ENCODE measurements around the gene XRN2. TPM values are rescaled to one million over a fixed set of nuclear protein-coding genes. Genes with fewer than 3 reads are reported as not detected.

The XRN2 gene
- total RNA-seq, 2 experiments from 2014 or later = 48.5 to 48.9 TPM

DNA sequence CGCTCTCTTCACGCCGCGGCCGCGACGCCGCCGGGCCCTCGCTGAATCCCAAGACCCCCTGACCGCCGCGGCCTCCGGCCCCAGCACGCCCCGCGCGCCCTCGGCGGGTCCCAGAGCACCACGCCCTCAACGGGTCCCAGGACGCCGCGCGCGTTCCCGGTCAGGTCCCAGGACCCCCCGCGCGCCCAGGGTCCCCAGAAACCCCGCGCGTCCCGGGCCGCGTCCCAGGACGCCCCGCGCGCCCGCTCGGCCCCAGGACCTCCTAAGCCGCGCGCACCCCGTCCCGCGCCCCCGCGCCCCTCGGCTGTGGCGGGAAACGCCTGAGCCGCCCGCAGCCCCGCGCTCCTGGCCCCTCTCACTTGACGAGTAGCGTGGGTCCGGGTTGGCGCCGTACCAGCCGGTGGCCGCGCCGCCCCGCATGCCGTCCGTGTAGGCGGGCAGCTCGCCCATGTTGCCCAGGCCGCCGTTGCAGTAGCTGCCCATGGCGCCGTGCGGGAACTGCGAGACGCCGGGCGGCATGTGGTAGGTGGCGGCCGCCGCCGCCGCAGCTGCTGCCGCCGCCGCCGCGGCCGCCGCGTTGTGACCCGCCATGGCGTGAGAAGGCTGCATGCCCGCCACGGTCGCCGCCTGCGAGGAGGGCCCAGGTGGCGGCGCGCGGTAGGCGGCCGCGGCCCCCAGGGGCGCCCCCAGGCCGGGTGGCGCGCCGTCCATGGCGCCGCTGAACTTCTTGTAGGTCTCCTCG is 93.6 kb downstream of the XRN2 start:
- no peak overlapping the region for H3K27ac Mint-ChIP-seq
- Histone ChIP-seq H3K4me1 (ENCODE audit: insufficient read depth, low read length) (peaks cover 13% of the 10 kb centered on the region), H3K36me3 (ENCODE audit: insufficient read depth, low read length) (no peaks in the 10 kb centered on the region), H3K9me3 (ENCODE audit: control insufficient read depth in 1 of 2, insufficient read depth in 1 of 2, low read length in 2 of 2) (peaks cover 9 to 17% of the 10 kb centered on the region in 2 experiments), H3K27ac (ENCODE audit: low read depth in 1 of 2, low read length in 2 of 2) (no peak overlapping the region), H3K4me3 (ENCODE audit: low read length) (no peak overlapping the region), H3K27me3 (ENCODE audit: control insufficient read depth in 1 of 2, insufficient read depth in 2 of 2, low read length in 2 of 2) (peaks cover 34 to 90% of the 10 kb centered on the region in 2 experiments)
- no peak for TF ChIP-seq CTCF (IDR thresholded peaks at IDR 0.05)
- no peak overlapping the region for H3K4me3 Mint-ChIP-seq
- H3K9me3 Mint-ChIP-seq = peaks cover 4% of the 10 kb centered on the region
- ChIA-PET POLR2A (interaction anchor here (0.6 to 1.7 kb wide), 3 partner anchors 94 to 272 kb away, joined by 3 to 5 read pairs (median 3); partner anchors contain the start of gene XRN2), CTCF (no interaction called here)
- ATAC-seq (ENCODE audit: poor library complexity) (no peak), DNase-seq (peak in 2 of 14 experiments; percentile 46 to 54)
- intact Hi-C loops (cut with DNase I, micrococcal nuclease) = loop anchor here (5.0 to 10.0 kb wide), 4 partner anchors 111 to 292 kb away; partner anchors contain the start of gene LINC00237 (in 2 of the 2)
- peaks cover 82% of the 10 kb centered on the region for H3K27me3 Mint-ChIP-seq
- H3K36me3 Mint-ChIP-seq (ENCODE audit: low read depth) = peaks cover 8% of the 10 kb centered on the region
- peaks cover 25% of the 10 kb centered on the region for H3K4me1 Mint-ChIP-seq (ENCODE audit: low read depth)

GRCh38 chr20:21397341-21398108 is 94.4 kb downstream of the XRN2 start, which contains the start of gene NKX2-4:
TSS of gene NKX2-4 (minus strand) at chr20:21397526. CDS start at chr20:21397399, 127 bp downstream.
- H3K36me3 ChIP-seq (ENCODE audit: insufficient read depth, low read length) = no peaks in the 10 kb centered on the region
- no peak for TF ChIP-seq CTCF (IDR thresholded peaks at IDR 0.05)
- H3K4me3 ChIP-seq (ENCODE audit: low read length) = no peak within 1 kb of the TSS
- intact Hi-C loops (cut with DNase I, micrococcal nuclease) = loop anchor here (5.0 to 10.0 kb wide), 4 partner anchors 110 to 293 kb away; partner anchors contain the start of gene LINC00237 (in 2 of the 2)
- peaks cover 11% of the 10 kb centered on the region for H3K4me1 ChIP-seq (ENCODE audit: insufficient read depth, low read length)
- Mint-ChIP-seq H3K36me3 (ENCODE audit: low read depth) (peaks cover 5% of the 10 kb centered on the region), H3K27me3 (peaks cover 81% of the 10 kb centered on the region), H3K4me1 (ENCODE audit: low read depth) (peaks cover 19% of the 10 kb centered on the region), H3K9me3 (peaks cover 2% of the 10 kb centered on the region), H3K4me3 (peak within 1 kb of the TSS; percentile 60), H3K27ac (no peak within 1 kb of the TSS)
- peaks cover 30 to 89% of the 10 kb centered on the region in 2 experiments for H3K27me3 ChIP-seq (ENCODE audit: control insufficient read depth in 1 of 2, insufficient read depth in 2 of 2, low read length in 2 of 2)
- ChIA-PET CTCF (no interaction called here), POLR2A (no interaction called here)
- ATAC-seq (ENCODE audit: poor library complexity) (no peak), DNase-seq (no peak)
- H3K27ac ChIP-seq (ENCODE audit: low read depth in 1 of 2, low read length in 2 of 2) = no peak within 1 kb of the TSS
- H3K9me3 ChIP-seq (ENCODE audit: control insufficient read depth in 1 of 2, insufficient read depth in 1 of 2, low read length in 2 of 2) = peaks cover 6 to 17% of the 10 kb centered on the region in 2 experiments

DNA sequence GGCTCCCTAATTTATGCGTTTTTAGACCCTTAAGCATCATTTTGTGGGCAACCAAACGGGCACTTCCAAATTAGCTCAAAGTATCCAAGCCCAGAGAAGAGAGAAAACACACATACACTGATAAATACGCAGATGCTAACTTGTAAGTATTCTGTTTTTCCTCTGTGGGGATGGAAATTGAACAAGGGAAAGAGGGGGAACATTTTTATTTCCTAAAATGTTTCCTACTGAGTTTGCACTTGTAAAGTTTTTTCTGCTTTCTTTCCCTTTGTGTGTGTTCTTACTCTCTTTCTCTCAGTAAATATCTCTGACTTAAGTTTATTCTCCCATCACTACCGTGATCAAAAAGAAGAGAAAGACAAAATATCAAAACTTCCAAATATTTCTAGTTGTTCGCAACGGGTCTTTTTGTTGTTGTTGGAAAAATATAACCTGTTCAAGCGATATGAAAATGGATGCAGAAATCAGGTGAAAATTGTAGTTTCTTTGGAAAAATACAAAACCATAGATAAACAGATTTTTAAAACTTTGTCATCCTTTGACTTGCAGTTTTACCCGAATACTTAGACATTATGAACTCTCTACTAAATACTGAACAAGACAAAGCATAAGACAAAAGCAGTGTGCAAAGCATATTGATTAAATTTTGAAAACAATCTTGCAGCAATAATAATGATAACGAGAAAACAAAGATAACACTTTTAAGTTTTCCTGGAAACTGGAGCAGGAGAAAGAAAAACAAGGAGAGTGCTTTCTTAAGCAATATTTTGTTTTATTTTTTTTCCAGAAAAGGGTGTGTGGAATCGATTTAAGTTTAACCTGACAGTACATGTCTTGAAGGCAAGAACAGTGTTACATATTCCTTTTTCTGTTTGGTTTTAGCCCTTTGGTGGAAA is 95.2 kb downstream of the XRN2 start:
- no peak for TF ChIP-seq CTCF (IDR thresholded peaks at IDR 0.05)

More for the DNA sequence above, 95.2 kb downstream of the XRN2 start:
- peaks cover 6 to 17% of the 10 kb centered on the region in 2 experiments for H3K9me3 ChIP-seq (ENCODE audit: control insufficient read depth in 1 of 2, insufficient read depth in 1 of 2, low read length in 2 of 2)
- no peak overlapping the region for H3K4me3 ChIP-seq (ENCODE audit: low read length)
- Mint-ChIP-seq H3K36me3 (ENCODE audit: low read depth) (peaks cover 5% of the 10 kb centered on the region), H3K4me3 (peak overlapping the region; percentile 60), H3K4me1 (ENCODE audit: low read depth) (peaks cover 11% of the 10 kb centered on the region), H3K9me3 (peaks cover 2% of the 10 kb centered on the region), H3K27me3 (peaks cover 78% of the 10 kb centered on the region), H3K27ac (no peak overlapping the region)
- intact Hi-C loops (cut with DNase I, micrococcal nuclease) = loop anchor here (5.0 to 10.0 kb wide), 4 partner anchors 109 to 294 kb away; partner anchors contain the start of gene LINC00237 (in 2 of the 2)
- no peaks in the 10 kb centered on the region for H3K36me3 ChIP-seq (ENCODE audit: insufficient read depth, low read length)
- CTCF ChIA-PET = no interaction called here
- no peak for DNase-seq
- no peak for ATAC-seq (ENCODE audit: poor library complexity)
- peaks cover 24 to 86% of the 10 kb centered on the region in 2 experiments for H3K27me3 ChIP-seq (ENCODE audit: control insufficient read depth in 1 of 2, insufficient read depth in 2 of 2, low read length in 2 of 2)
- H3K27ac ChIP-seq (ENCODE audit: low read depth in 1 of 2, low read length in 2 of 2) = no peak overlapping the region
- POLR2A ChIA-PET = no interaction called here
- peaks cover 11% of the 10 kb centered on the region for H3K4me1 ChIP-seq (ENCODE audit: insufficient read depth, low read length)

All from CD4-positive, alpha-beta T cell (primary cell).